D341Med (cell line): ENCODE data around the gene CCDC68.

Experiments used
- DNase-seq: peaks from one replicate; pipeline ENCODE4 v3.0.0; 2012; ENCODE audit warnings: low spot score

The CCDC68 gene

GRCh38 chr18:54918060-54918459 is 41.2 kb downstream of the CCDC68 start:
- no peak for DNase-seq

- DNase-seq = no peak
Observed at GRCh38 chr18:54916507-54916906, 42.8 kb downstream of the CCDC68 start.

GRCh38 chr18:54914816-54915215 is 44.4 kb downstream of the CCDC68 start:
- no peak for DNase-seq

- no peak for DNase-seq
Observed at GRCh38 chr18:54911551-54911950, 47.7 kb downstream of the CCDC68 start.

- no peak for DNase-seq
Observed at GRCh38 chr18:54910161-54910919, 48.9 kb downstream of the CCDC68 start.

GRCh38 chr18:54909538-54909937 is 49.7 kb downstream of the CCDC68 start:
- DNase-seq = no peak

- DNase-seq = no peak
Observed at GRCh38 chr18:54906331-54907185, 52.7 kb downstream of the CCDC68 start.

- no peak for DNase-seq
Observed at GRCh38 chr18:54905629-54906028, 53.6 kb downstream of the CCDC68 start.

GRCh38 chr18:54904581-54904980 is 54.7 kb downstream of the CCDC68 start:
- DNase-seq = no peak

GRCh38 chr18:54900290-54900689 is 59.0 kb downstream of the CCDC68 start:
- no peak for DNase-seq

GRCh38 chr18:54899500-54899899 is 59.8 kb downstream of the CCDC68 start:
- DNase-seq = no peak

GRCh38 chr18:54888933-54889332 is 70.3 kb downstream of the CCDC68 start:
- DNase-seq = no peak

GRCh38 chr18:54888378-54888777 is 70.9 kb downstream of the CCDC68 start:
- DNase-seq = no peak

GRCh38 chr18:54883816-54884604 is 75.3 kb downstream of the CCDC68 start:
- DNase-seq = no peak

- DNase-seq = no peak
Observed at GRCh38 chr18:54882318-54882717, 76.9 kb downstream of the CCDC68 start.

GRCh38 chr18:54881229-54881768 is 78.0 kb downstream of the CCDC68 start:
- DNase-seq = no peak

GRCh38 chr18:54880395-54881105 is 78.7 kb downstream of the CCDC68 start:
- no peak for DNase-seq

GRCh38 chr18:54879691-54880090 is 79.6 kb downstream of the CCDC68 start:
- DNase-seq = no peak

GRCh38 chr18:54878659-54879358 is 80.5 kb downstream of the CCDC68 start:
- DNase-seq = no peak

GRCh38 chr18:54878159-54878622 is 81.1 kb downstream of the CCDC68 start:
- DNase-seq = no peak

GRCh38 chr18:54877076-54877475 is 82.2 kb downstream of the CCDC68 start:
- DNase-seq = no peak
